Limb (tissue), 2 donors: Measurements from ENCODE around the gene MAPK13.
"Not testable (repeated sequence)": the region's sequence is repeated elsewhere in the genome, so short reads cannot be mapped to it uniquely, and the experiment has no call there.

Experiments
- DNase-seq, 2 donors: peaks; one replicate each; pipeline ENCODE4 v3.0.0-alpha.2; 2016; ENCODE audit errors: extremely low spot score in 2 of 2

The MAPK13 gene

GRCh38 chr6:36114798-36115408 lies 15.4 kb upstream of the MAPK13 start:
- no peak for DNase-seq

GRCh38 chr6:36115412-36115811 lies 14.9 kb upstream of the MAPK13 start:
- DNase-seq: no peak

DNA sequence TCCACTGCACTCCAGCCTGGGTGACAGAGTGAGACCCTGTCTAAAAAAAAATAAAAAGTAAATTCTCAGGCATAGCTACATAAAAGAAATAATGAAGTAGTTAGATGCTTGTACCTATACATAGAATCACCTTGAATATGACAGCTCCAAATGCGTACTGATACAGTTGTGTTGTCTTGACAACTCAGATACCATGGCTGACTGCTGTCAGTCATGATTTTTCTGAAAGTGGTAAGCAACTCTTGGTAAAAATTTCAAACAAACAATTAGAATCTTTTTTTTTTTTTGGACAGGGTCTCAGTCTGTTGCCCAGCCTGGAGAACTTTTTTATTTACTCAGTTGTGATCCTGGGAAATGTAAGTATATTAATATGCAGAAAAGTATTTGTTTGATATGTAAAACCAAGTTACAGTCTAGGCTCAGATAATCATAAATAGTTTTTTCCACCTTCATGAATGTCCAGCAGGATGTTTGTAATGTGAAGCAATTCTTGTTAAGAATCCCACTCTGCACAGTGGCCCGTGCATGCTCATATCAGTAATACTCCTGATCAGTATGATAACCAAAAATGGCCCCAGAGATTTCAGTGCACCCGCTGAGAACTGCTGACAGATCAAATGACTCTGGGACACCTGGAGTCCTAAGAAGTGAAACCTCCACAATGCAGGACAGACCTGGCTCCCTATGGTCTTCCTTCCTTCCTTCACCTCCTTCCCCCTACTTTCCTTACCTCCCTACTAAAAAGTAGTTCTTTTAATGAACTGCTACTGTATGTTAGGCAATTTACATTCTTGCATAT lies 14.0 kb upstream of the MAPK13 start:
- DNase-seq: no peak

DNA sequence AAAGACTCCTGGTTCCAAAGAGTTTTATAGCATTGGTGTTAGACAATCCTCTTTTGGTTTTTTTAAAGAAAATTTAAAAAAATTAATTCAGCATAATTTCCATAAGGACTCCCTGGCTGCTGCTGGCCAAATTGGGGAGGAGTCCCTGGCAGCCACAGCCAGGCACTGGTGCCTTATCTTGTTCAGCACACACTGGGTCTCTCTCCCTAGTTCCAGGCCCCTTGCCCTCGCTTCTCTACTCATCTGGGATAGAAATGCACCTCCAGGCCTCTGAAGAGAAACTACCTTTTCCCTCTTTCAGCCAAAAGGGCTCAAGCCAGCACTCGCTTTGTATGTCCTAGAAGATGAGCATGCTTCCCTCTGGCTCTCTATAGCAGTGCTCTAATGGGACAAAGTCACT lies 13.4 kb upstream of the MAPK13 start:
- DNase-seq: no peak

DNA sequence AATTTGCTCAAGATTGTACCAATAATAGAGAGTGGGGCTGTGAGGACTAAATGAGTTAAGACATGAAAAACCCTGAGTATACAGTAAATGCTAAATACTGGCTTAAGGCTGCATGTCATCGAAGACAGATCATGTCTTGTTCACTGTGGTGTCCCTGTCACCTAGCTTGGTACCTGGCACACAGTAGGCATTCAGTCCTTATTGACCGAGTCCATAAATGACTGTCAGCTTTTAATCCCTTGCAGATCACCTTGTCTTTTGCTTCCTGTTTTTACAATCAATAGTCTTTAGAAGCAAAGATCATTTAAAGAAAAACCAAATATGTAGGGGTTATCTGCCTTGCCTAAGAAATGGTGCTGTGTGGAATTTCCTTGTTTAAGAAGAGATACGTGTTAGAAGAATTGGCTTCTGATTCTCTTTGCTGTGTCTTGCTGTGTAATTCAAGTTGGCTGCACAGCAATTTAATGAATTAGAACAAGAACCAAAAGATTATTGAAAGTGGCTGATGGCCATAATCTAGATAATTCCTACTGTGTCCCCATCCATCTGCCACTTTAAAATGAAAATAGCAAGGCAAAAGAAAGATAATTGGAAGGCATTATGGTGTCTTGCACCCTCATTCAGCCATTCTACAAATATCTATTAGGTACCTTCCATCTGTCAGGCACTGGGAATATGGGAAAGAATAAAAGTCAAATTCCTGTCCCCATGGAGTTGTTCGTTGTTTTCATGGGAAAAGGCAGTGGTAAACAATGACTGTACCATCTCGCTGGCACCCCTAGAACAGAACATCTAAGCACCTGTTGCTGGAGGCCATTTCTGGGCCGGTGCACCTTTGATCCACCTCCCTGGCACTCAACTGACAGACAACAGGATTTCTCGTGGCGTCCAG lies 12.4 kb upstream of the MAPK13 start:
- DNase-seq: no peak

- DNase-seq: no peak
Observed at GRCh38 chr6:36118550-36119107, 11.7 kb upstream of the MAPK13 start.

GRCh38 chr6:36119209-36119608 lies 11.1 kb upstream of the MAPK13 start:
- no peak for DNase-seq

DNA sequence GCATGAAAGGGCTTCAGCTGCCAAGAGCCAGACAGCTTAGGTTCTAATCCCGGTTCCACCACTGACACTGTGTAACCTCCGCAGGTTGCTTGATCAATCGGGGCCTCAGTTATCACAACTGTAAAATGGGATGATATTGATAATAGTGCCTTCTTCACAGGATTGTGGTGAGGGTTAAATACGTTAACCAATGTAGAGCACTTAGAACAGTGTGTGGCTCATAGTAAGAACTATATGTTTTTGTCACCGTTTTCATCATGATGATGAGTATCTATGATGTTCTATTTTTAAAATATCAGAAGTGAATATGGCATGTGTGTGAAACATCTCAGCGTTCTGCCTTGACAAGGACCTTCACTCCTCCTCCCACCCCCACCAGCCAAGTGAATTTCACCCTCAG lies 10.3 kb upstream of the MAPK13 start:
- DNase-seq: no peak

GRCh38 chr6:36120539-36120938 lies 9.8 kb upstream of the MAPK13 start:
- no peak for DNase-seq

DNA sequence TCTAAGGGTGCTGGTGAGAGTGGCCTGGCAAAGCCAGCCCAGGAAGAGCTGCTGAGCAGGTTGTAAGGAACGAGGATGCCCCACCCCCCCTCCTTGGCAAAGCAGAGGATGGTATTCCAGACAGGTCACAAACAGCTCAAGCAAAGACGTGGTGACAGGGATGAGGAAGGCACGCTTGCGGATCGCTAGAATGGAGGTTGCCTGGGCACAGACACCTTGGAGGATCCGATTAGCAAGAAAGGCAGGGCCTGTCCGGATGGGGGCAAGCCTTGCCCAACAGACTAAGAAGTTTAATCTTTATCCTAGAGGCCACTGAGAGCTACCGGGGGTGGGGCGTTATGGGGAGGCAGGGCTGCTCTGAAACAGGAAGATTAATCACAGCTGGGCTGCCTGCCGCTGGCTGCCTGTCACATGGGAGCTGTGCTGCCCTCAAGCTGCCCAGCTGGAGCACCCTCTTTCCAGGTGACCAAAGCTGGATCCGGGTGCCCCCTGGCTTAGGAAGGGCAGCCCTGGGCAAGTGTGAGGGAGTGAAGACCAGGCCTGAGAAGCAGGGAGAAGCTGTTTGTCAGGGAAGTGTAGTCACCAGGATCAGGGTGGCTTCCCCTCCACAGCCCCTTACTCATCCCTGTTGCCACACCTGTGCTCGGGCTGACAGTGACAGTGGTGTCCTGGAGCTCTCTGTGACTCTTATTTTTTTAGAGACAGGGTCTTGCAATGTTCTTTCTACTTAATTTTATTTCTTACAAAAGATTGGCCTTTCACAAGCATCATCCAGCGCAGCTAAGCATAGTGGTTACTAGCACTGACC lies 9.1 kb upstream of the MAPK13 start:
- no peak for DNase-seq

DNA sequence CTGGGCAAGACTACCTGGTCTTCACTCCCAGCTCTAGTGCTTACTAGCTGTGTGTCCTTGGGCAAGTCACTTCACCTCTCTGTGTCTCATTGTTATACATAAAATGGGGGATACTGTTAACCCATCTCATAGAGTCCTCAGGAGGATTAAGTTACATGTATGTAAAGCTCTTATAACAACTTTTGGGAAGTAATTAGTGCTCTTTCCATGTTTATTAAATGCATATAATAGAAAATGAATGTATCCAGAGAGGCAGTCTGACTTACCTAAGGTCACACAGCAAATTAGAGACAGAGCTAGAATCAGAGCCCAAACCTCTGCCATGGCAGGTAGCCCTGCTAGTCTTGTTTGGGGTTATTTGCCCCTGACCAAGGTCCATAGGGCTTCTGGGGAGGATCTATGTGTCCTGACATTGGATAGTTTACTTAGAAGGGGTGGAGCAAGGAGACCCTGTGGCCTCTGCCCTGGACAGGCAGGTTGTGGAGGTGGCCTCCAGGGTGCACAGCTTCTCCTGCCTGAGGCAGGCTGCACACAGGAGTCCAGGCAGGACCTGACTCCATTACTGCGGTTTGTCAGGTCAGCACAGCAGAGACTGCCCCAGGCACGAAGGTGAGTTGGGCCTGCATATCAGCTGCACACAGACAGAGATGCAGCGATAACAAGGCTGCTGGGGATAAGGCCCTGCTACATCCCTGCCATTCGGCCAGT lies 8.4 kb upstream of the MAPK13 start:
- DNase-seq: no peak

DNA sequence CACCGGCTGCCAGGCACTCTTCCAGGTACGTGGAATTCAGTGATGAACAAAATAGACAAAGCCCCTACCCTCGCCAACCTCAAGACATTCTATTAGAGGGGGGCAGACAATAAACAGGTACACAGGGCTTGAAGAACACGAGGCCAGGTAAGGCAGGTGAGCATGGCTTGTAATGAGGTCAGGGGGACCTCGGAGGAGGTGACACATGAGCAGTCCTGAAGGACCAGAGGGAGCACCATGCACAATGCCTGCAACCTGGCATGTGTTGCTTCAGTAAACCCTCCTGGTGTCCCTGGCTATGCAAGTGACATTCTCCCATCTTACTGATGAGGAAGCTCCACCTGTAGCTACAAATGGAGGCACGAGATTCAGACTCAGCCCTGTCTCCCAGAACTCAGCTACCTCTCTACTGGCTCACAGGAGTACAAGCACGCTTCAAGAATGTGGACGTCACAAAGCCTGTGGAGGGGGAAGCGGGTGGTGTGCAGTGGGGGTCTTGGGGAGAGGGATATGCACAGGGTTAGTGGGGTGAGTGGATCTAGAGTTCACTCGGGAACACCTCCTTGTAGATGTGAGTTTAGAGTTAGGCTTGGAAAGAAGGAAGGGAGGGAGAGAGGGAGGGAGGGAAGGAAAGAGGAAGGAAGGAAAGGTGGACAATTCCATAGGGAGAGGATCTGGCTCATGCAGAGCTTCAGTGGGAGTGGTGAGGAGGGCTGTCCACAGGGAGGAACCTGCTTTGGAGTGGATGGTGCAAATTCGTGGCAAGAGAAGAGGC lies 7.6 kb upstream of the MAPK13 start:
- DNase-seq: no peak

- peak in 1 of 2 donors; percentile 74 for DNase-seq
Observed at GRCh38 chr6:36123270-36124139, 6.8 kb upstream of the MAPK13 start.

- DNase-seq: not testable (repeated sequence)
Observed at GRCh38 chr6:36124346-36124745, 6.0 kb upstream of the MAPK13 start.

DNA sequence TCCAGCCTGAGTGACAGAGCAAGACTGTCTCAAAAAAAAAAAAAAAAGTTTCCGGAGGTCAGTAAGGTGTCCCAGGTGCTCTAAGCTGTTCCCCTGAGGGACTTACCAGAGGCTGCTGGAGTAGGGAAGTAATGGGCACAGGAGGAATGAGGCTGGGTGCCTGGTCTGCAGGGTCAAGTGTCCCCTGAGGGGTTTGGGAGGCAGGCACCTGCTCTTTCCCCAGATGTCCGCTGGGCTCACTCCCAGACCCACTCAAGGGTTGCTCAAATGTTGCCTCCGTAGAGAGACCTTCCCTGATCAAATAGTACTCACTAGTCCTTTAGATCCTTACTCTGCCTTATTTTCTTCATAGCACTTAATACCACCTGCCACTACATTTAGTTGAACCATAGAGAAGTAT lies 5.4 kb upstream of the MAPK13 start:
- no peak for DNase-seq

- DNase-seq: no peak
Observed at GRCh38 chr6:36125575-36125974, 4.7 kb upstream of the MAPK13 start.

GRCh38 chr6:36126121-36126520 lies 4.2 kb upstream of the MAPK13 start:
- DNase-seq: no peak

GRCh38 chr6:36126553-36127458 lies 3.5 kb upstream of the MAPK13 start:
- DNase-seq: no peak
